Vagina (tissue), 2 donors: ENCODE data around the gene ANP32B. TPM values are rescaled to one million over a fixed set of nuclear protein-coding genes. Genes with fewer than 3 reads are reported as not detected.

Experiments
- DNase-seq, 2 donors: peaks; one replicate each; pipeline ENCODE4 v3.0.0-alpha.2; 2017; ENCODE audit errors: extremely low spot score in 2 of 2
- H3K27ac ChIP-seq: fragments of 200-600 bp; sonication (generic); one replicate; pipeline ENCODE4 v1.5.1; 2019
- H3K27me3 ChIP-seq: fragments of 200-600 bp; sonication (generic); one replicate; pipeline ENCODE4 v1.5.1; 2019
- H3K36me3 ChIP-seq, 2 donors: fragments of 200-600 bp; sonication (generic); one replicate each; pipeline ENCODE4 v1.5.1; 2017 to 2019
- H3K4me1 ChIP-seq: fragments of 200-600 bp; sonication (generic); one replicate; pipeline ENCODE4 v1.5.1; 2019
- H3K4me3 ChIP-seq, 2 donors: fragments of 200-600 bp; sonication (generic); 1 replicate in 1 of 2; 2 replicates in 1 of 2; pipeline ENCODE4 v1.5.1; 2016 to 2019
- H3K9me3 ChIP-seq: fragments of 200-600 bp; sonication (generic); one replicate; pipeline ENCODE4 v1.5.1; 2019
- POLR2A ChIP-seq, 2 donors: fragments of 450-650 bp; IDR thresholded peaks; one replicate each; pipeline ENCODE4 v1.6.1; 2017; ENCODE audit warnings: antibody characterized with exemption in 2 of 2, mild to moderate bottlenecking in 2 of 2, moderate library complexity in 2 of 2
- POLR2AphosphoS5 ChIP-seq, 2 donors: sonication (generic); formaldehyde crosslinking; IDR thresholded peaks; one replicate each; pipeline ENCODE4 v1.9.0; 2017; ENCODE audit warnings: antibody characterized with exemption in 2 of 2, mild to moderate bottlenecking in 2 of 2, low read depth in 1 of 2; ENCODE audit not compliant: insufficient read depth in 1 of 2
- intact Hi-C: fragments of 100-400 bp; cut with DNase I; formaldehyde crosslinking; loops from one replicate; pipeline ENCODE4 v1.15.1; 2023
- total RNA-seq: library from RNA; depleted of rRNA; stranded (reverse); fragments of >200 nt; gene quantifications from one replicate; pipeline ENCODE4 v1.2.3, GENCODE V29; 2016
- TF ChIP-seq, protein P1 (sequence below), 3 experiments: fragments of 450-650 bp in 2 of 3; fragments of 200-600 bp in 1 of 3; sonication (generic) in 1 of 3; IDR thresholded peaks; one replicate each; pipeline ENCODE4 v1.5.1; 2017 to 2019; ENCODE audit warnings: antibody characterized with exemption in 3 of 3, mild to moderate bottlenecking in 2 of 3, moderate library complexity in 2 of 3

The ANP32B gene
- total RNA-seq, 1 donor from 2014 or later, result 75.1 TPM

GRCh38 chr9:98039607-98040017 is 56.5 kb downstream of the ANP32B start:
- no peaks in the 10 kb centered on the region for H3K36me3 ChIP-seq
- no peak for DNase-seq
- H3K4me3 ChIP-seq, result no peak overlapping the region
- H3K27ac ChIP-seq, result no peak overlapping the region
- H3K9me3 ChIP-seq, result no peaks in the 10 kb centered on the region
- H3K27me3 ChIP-seq, result no peaks in the 10 kb centered on the region
- intact Hi-C loops, result loop anchor here (5.0 kb wide), 1 partner anchor 117 kb away; the partner anchor contains the start of gene TRMO
- TF ChIP-seq POLR2AphosphoS5 (IDR thresholded peaks at IDR 0.05; ENCODE audit: insufficient read depth in 1 of 2, low read depth in 1 of 2) (no peak), POLR2A (IDR thresholded peaks at IDR 0.05) (no peak)
- TF ChIP-seq, protein P1, sequence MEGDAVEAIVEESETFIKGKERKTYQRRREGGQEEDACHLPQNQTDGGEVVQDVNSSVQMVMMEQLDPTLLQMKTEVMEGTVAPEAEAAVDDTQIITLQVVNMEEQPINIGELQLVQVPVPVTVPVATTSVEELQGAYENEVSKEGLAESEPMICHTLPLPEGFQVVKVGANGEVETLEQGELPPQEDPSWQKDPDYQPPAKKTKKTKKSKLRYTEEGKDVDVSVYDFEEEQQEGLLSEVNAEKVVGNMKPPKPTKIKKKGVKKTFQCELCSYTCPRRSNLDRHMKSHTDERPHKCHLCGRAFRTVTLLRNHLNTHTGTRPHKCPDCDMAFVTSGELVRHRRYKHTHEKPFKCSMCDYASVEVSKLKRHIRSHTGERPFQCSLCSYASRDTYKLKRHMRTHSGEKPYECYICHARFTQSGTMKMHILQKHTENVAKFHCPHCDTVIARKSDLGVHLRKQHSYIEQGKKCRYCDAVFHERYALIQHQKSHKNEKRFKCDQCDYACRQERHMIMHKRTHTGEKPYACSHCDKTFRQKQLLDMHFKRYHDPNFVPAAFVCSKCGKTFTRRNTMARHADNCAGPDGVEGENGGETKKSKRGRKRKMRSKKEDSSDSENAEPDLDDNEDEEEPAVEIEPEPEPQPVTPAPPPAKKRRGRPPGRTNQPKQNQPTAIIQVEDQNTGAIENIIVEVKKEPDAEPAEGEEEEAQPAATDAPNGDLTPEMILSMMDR (IDR thresholded peaks at IDR 0.05), result no peak
- H3K4me1 ChIP-seq, result peaks cover under 1% of the 10 kb centered on the region

- no peaks in the 10 kb centered on the region for H3K27me3 ChIP-seq
- no peaks in the 10 kb centered on the region for H3K4me1 ChIP-seq
- no peak overlapping the region for H3K4me3 ChIP-seq
- TF ChIP-seq POLR2AphosphoS5 (IDR thresholded peaks at IDR 0.05; ENCODE audit: insufficient read depth in 1 of 2, low read depth in 1 of 2) (no peak), POLR2A (IDR thresholded peaks at IDR 0.05) (no peak)
- TF ChIP-seq, protein P1 (IDR thresholded peaks at IDR 0.05), result no peak
- H3K9me3 ChIP-seq, result no peaks in the 10 kb centered on the region
- DNase-seq, result no peak
- intact Hi-C loops, result no loop called here
- no peak overlapping the region for H3K27ac ChIP-seq
- H3K36me3 ChIP-seq, result no peaks in the 10 kb centered on the region
Observed at GRCh38 chr9:98040212-98040611, 57.1 kb downstream of the ANP32B start.

DNA sequence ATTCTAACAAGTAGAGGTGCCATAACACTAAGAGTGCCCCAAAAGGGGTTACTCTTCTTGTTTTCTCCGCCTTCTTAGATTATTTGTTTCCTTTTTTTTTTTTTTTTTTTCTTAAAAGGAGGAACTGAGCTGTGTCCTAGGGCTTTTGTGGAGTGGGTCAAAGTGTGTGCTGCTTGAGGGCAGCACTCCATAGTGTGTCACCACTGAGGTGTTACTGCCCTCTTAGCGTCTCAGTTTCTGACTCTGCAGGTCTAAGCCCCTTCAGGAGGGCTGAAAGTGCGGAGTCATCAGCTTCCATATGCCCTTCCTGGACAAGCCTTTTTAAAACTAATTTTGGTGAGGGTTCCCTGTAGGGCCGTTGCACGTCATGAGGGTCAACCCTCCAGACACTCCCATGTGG is 60.8 kb downstream of the ANP32B start:
- intact Hi-C loops, result no loop called here
- Histone ChIP-seq H3K9me3 (no peaks in the 10 kb centered on the region), H3K27me3 (no peaks in the 10 kb centered on the region), H3K27ac (no peak overlapping the region), H3K36me3 (no peaks in the 10 kb centered on the region), H3K4me3 (no peak overlapping the region), H3K4me1 (no peaks in the 10 kb centered on the region)
- no peak for TF ChIP-seq POLR2A (IDR thresholded peaks at IDR 0.05)
- TF ChIP-seq, protein P1 (IDR thresholded peaks at IDR 0.05), result no peak
- DNase-seq, result no peak

- Histone ChIP-seq H3K4me1 (no peaks in the 10 kb centered on the region), H3K36me3 (no peaks in the 10 kb centered on the region), H3K27ac (no peak overlapping the region), H3K4me3 (no peak overlapping the region), H3K9me3 (no peaks in the 10 kb centered on the region), H3K27me3 (no peaks in the 10 kb centered on the region)
- intact Hi-C loops, result no loop called here
- TF ChIP-seq POLR2A (IDR thresholded peaks at IDR 0.05) (no peak), POLR2AphosphoS5 (IDR thresholded peaks at IDR 0.05; ENCODE audit: insufficient read depth in 1 of 2, low read depth in 1 of 2) (no peak)
- TF ChIP-seq, protein P1 (IDR thresholded peaks at IDR 0.05), result no peak
- no peak for DNase-seq
Observed at GRCh38 chr9:98045234-98046179, 62.4 kb downstream of the ANP32B start.

DNA sequence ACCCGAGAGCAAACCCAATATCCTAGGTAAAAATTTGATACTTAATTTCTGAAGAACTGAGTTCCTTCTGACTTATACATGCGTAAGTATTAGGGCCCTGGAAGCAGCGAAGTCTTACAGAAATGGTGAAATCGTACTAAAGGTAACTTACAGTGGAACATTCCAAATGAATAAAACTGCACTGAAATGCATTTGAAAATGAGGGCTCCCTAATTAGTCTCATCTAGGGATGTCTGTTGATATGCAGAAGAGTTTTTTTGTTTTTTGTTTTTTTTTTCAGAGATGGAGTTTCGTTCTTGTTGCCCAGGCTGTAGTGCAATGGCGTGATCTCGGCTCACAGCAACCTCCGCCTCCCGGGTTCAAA is 63.0 kb downstream of the ANP32B start:
- Histone ChIP-seq H3K36me3 (no peaks in the 10 kb centered on the region), H3K4me3 (no peak overlapping the region), H3K4me1 (no peaks in the 10 kb centered on the region), H3K27ac (no peak overlapping the region), H3K27me3 (no peaks in the 10 kb centered on the region), H3K9me3 (no peaks in the 10 kb centered on the region)
- TF ChIP-seq, protein P1 (IDR thresholded peaks at IDR 0.05), result no peak
- TF ChIP-seq POLR2AphosphoS5 (IDR thresholded peaks at IDR 0.05; ENCODE audit: insufficient read depth in 1 of 2, low read depth in 1 of 2) (no peak), POLR2A (IDR thresholded peaks at IDR 0.05) (no peak)
- intact Hi-C loops, result no loop called here
- no peak for DNase-seq
